Medulla oblongata (tissue), 1 donor: ENCODE measurements around the gene ALOX15B.

Source experiments
- DNase-seq: peaks from one replicate; pipeline ENCODE4 v3.0.0-alpha.2; 2015; ENCODE audit errors: extremely low spot score

ALOX15B gene, protein sequence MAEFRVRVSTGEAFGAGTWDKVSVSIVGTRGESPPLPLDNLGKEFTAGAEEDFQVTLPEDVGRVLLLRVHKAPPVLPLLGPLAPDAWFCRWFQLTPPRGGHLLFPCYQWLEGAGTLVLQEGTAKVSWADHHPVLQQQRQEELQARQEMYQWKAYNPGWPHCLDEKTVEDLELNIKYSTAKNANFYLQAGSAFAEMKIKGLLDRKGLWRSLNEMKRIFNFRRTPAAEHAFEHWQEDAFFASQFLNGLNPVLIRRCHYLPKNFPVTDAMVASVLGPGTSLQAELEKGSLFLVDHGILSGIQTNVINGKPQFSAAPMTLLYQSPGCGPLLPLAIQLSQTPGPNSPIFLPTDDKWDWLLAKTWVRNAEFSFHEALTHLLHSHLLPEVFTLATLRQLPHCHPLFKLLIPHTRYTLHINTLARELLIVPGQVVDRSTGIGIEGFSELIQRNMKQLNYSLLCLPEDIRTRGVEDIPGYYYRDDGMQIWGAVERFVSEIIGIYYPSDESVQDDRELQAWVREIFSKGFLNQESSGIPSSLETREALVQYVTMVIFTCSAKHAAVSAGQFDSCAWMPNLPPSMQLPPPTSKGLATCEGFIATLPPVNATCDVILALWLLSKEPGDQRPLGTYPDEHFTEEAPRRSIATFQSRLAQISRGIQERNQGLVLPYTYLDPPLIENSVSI

DNA sequence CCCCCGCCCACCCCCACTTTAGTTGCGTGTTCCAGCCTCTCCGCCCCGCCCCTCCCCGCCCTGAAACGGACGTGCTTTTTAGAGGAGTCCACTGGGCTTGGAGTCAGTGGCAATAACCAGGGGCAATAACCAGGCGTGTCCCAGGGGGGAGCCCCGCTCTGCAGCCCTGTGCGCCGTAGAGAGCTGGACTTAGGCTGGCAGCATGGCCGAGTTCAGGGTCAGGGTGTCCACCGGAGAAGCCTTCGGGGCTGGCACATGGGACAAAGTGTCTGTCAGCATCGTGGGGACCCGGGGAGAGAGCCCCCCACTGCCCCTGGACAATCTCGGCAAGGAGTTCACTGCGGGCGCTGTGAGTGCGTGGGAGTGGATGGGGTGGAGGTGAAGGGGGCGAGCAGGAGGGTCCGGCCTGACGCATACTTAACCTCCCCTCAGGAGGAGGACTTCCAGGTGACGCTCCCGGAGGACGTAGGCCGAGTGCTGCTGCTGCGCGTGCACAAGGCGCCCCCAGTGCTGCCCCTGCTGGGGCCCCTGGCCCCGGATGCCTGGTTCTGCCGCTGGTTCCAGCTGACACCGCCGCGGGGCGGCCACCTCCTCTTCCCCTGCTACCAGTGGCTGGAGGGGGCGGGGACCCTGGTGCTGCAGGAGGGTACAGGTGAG is at the start of gene ALOX15B:
TSS of gene ALOX15B (plus strand) at position 106 of the 657 bp plus-strand sequence. CDS start at position 203, 97 bp downstream.
- DNase-seq, result no peak

DNA sequence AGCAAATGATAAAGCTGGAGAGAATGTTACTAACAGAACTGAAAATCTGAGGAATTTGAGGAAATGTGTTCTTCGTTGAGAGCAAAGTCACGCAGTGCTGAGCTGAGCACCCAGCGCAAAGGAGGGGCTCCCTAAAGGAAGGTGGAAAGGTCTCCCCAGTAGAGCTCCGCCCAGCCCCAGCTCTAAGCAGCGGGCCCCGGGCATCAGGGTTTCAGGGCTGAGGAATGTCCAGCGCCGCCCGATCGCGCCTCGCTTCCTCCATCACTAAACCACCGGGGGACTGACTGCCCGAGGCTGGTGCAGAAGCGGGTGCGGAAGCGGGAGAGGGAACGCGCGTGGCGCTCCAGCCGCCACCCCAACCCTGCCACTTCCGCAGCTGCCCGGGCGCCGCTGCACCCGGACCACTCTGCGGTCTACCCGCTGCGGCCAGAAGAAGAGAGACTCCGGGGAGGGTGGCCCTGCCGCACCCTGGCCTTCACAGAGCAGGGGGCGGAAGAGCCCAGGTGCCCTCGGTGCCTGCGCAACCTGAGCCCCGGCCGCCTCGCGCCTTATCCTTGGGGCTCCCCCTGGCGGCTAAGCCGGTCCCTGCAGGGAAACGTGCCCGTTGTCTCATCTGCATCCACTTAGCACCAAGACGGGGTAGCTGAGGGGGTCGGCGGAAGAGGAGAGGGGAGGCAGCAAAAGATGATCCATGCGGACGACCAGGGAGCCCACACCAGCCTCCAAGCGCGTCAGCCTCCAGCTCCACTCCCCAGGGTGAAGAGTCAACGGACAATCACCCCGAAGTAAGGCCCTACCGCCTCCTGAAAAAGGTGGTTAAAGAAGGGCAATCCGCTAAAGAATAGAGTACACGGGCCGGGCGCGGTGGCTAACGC is 48.8 kb upstream of the ALOX15B start:
- DNase-seq, result peak; percentile 79

DNA sequence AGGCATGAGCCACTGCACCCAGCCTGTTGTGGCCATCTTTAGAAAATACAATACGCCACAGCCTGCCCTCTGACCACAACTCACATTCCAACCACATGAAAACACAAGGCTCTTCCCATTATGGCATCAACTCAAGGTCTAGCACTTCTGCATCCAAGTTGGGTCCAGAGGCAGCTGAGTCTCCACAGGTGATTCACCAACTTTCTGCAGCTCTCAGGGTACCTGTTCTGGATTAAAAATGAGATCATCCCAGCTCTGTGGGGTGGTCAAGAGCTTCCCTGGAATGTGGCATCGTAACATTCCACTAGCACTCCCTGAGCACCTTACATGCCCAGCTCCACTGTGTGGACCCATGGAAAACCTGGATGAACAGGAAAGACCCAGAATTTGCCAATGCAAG is 46.3 kb upstream of the ALOX15B start:
- no peak for DNase-seq

DNA sequence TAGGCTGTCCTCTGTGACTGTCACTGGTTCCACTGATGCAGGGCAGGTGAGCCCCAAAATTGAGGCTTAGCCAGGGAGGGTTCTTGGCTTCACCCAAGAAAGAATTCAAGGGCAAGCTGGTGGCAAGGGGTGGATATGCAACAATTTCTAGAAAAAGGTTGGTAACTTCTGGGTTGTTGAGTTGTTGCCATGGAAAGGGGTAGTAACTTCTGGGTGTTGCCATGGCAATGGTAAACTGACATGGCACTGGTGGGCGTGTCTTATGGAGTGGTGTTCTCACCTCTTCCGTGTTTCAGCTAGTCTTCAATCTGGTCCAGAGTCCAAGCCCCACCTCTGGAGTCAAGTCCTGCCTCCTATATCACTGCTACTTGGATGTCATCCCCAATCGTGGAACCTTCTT is 45.9 kb upstream of the ALOX15B start:
- no peak for DNase-seq

DNA sequence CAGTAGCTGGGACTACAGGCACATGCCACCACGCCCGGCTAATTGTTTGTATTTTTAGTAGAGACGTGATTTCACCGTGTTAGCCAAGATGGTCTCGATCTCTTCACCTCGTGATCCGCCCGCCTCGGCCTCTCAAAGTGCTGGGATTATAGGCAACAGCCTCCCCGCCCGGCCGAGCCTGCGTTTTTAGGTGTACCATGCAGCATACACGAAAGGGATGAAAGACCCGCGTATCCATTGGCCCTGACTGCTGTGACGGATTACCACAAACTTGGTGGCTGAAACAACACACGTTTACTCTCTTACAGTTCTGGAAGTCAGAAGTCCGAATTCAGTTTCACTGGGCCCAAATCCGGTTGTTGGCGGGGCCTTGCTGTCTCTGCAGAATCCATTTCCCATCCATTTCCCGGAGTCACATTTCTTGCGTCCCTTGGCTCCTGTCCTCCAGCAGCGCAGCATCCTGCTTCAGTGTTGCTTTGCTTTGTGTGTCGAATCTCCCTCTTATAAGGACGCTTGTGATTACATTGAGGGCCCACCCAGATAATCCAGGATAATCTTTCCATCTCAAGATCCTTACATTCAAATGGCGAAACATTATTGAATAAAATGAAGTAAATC is 44.8 kb upstream of the ALOX15B start:
- DNase-seq, result no peak

DNA sequence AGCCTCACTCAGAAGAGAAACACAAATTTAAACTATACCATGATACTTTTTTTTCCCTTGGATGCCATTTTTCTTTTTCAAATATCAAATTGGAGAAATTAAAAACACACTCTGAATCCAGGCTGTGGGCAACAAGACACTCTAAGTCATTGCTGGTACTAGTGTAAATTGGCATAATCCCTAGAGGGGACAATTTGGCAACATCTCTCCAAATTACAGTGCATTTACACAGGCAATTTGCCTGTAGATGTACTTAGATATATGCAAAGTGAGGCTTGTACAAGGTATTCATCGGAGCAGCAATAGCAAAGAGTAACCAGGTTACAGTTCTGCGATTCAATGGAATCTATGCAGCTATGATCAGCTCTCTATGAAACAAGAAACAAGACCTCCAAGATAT is 43.1 kb upstream of the ALOX15B start:
- no peak for DNase-seq

DNA sequence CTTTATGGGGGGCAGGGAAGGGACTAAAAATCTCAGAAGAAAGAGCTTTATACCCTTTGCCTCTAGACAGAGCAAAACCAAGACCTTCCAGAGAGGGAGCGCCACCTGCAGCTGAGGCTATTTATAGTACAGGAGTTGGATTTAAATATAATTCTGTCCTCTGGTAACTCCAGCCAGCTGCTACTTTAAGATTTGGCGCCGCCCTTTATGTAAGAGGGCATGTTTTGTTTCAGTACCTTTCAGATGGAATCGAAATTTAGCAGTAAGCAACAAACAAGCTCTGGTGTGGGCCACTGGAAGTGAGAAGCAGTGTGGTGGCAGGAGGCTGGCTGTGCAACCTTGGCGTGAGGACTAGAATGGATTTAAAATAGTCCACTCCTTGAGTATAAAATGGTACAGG is 41.7 kb upstream of the ALOX15B start:
- no peak for DNase-seq

DNA sequence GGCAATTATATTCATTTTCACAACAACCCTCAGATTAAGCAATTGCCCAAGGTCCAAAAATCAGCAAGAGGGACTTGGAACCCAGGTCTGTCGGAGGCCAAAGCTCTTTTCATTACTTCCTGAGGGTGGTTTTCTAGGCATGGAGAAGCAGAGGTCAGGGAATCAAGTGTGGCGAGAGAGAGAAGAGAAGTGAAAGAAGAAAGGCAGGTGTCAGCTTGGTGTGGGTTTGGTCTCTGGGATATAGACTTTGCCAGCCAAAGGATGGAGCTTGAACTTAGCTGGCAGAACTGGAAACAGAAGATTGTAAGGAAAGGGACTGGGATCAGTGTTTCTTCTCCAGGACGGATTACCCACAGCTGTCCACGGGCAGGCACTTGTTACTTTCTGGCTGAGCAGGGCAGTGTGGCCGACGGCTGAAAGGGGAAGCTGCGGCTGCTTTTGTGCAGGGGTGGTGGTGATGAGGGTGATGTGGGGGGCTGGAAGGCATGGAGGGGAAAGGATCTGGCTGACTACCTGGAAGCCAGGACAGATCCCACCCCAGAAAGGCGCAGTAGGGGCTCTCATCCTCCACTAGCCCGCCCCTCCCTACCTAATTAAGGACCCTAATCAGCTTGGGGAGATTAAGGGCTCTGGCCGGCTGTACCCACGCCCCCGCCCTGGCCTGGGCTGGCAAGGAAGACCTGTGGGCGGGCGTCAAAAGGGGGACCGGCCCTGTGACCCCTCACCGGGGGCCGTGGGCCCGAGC is 36.7 kb upstream of the ALOX15B start, which contains the start of gene GUCY2D:
TSS of gene GUCY2D (plus strand) at position 640 of the 745 bp plus-strand sequence. CDS start 433 bp downstream, outside the sequence.
- peak; percentile 38 for DNase-seq

DNA sequence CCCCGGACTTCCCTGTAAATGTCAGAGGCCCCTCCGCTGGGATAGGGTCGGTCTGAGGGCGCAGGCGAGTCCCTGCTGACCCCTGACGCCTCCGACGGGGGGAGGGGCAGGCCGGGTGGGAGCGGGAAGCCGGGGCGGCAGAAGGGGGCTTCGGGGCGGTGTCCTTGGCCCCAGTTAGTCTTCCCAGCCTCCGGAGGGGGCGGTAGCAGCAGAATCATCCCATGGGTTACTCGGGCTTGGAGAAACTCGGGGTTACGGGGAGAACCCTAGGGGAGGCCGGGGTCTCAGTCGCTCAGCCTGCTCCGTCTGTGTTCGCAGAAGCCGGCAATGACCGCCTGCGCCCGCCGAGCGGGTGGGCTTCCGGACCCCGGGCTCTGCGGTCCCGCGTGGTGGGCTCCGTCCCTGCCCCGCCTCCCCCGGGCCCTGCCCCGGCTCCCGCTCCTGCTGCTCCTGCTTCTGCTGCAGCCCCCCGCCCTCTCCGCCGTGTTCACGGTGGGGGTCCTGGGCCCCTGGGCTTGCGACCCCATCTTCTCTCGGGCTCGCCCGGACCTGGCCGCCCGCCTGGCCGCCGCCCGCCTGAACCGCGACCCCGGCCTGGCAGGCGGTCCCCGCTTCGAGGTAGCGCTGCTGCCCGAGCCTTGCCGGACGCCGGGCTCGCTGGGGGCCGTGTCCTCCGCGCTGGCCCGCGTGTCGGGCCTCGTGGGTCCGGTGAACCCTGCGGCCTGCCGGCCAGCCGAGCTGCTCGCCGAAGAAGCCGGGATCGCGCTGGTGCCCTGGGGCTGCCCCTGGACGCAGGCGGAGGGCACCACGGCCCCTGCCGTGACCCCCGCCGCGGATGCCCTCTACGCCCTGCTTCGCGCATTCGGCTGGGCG is 35.9 kb upstream of the ALOX15B start:
- no peak for DNase-seq

DNA sequence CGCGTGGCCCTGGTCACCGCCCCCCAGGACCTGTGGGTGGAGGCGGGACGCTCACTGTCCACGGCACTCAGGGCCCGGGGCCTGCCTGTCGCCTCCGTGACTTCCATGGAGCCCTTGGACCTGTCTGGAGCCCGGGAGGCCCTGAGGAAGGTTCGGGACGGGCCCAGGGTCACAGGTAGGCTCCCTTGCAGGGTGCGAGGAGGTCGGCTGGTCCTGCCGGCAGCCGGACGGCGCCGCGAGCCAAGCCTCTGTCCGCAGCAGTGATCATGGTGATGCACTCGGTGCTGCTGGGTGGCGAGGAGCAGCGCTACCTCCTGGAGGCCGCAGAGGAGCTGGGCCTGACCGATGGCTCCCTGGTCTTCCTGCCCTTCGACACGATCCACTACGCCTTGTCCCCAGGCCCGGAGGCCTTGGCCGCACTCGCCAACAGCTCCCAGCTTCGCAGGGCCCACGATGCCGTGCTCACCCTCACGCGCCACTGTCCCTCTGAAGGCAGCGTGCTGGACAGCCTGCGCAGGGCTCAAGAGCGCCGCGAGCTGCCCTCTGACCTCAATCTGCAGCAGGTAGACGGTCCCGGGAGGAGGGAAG is 35.2 kb upstream of the ALOX15B start:
- no peak for DNase-seq

DNA sequence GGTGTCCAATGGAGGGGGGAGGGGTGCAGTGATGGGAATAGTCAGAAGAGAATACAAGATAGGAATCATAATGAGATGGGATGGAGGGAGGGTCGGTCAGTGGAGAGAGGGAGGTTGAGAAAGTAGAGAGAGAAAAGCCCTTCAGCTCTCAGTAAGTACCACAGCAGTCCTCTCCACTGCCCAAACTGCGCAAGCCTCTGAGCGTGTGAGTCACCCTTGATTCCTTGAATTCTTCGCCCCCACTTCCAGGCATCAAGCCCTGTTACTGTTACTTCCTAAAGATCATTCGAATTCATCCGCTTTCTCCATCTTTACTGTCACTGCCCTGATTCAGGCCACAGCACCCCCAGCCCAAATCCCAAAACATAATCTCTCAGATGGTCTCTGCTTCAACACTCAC is 34.0 kb upstream of the ALOX15B start:
- DNase-seq, result no peak

DNA sequence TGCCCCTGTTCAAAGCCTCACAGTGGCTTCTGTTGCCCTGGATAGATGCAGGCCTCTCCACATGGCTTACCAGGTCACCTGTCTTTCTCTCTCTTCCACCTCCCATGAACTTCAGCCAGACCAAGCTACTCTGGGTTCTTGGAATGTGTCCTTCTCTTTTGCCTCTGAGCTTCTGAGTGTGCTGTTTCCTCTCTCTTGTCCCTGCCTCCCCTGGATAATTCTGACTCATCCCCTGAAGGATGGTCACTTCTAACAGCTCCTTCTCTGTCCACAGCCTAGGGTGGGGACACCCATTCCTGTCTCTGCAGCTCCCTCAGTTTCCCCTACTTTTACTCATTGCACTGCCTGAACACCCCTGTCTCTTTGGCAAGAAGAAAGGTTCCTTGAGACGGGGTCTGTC is 33.5 kb upstream of the ALOX15B start:
- no peak for DNase-seq

DNA sequence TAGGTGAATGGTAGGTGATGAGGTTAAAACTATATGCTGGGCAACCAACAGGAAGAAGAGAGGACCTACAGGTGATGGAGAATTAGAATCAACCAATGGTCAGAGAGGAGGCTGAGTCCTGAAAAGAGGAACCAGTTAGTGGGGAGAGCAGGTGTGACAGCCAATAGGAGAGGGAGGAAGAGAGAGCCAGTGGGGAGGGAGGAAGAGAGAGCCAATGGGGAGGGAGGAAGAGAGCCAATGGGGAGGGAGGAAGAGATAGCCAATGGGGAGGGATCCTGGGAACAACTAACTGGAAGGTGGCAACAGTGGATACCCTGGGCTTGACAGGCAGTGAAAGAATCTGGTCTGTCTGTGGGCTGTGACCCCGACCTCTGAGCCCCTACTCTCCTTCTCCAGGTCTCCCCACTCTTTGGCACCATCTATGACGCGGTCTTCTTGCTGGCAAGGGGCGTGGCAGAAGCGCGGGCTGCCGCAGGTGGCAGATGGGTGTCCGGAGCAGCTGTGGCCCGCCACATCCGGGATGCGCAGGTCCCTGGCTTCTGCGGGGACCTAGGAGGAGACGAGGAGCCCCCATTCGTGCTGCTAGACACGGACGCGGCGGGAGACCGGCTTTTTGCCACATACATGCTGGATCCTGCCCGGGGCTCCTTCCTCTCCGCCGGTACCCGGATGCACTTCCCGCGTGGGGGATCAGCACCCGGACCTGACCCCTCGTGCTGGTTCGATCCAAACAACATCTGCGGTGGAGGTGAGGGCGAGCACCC is 32.7 kb upstream of the ALOX15B start:
- no peak for DNase-seq

DNA sequence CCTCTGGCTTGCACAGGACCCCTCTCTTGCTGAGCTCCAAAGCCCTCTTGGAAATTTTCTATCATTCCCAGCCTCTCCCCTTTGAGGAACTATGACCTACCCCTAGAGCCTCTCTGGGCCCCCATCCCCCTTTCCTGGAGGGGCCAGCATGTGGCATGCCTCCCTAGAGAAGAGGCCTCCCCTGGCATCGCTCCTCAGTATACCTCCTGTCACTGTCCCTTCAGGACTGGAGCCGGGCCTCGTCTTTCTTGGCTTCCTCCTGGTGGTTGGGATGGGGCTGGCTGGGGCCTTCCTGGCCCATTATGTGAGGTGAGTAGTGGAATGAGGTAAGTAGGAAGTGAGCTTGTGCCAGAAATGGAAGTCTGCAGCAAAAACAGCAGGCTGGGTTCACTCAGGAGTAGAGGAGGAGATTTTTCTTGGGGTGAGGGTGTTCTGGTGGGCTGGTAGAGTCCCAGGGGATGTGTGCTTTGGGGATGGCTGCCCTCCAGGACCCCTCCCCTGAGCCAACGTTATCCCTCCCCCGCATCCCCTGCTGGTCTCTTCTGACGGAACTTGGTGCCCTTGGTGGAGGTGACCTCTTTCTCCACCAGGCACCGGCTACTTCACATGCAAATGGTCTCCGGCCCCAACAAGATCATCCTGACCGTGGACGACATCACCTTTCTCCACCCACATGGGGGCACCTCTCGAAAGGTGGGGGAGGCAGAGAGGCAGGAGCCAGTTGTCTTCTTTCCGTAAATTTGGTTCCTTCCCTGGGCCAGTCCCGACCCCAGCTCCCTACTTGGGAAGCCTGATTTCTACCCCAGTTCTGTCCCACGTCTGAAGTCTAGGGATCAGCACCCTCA is 31.8 kb upstream of the ALOX15B start:
- DNase-seq, result no peak

DNA sequence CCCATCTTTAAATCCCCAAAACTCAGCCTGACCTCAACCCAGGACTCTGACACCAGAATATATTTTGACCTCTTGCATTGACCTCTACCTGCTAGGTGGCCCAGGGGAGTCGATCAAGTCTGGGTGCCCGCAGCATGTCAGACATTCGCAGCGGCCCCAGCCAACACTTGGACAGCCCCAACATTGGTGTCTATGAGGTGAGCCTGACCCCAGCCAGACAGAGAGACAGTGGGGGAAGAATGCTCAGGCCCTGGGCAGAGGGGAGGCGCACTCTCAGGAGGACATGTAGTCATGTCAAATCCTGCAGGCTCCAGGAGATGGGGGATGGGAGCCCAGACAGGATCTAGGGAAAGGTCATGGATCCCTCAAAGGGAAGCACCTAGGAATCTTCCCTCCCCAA is 31.0 kb upstream of the ALOX15B start:
- no peak for DNase-seq

DNA sequence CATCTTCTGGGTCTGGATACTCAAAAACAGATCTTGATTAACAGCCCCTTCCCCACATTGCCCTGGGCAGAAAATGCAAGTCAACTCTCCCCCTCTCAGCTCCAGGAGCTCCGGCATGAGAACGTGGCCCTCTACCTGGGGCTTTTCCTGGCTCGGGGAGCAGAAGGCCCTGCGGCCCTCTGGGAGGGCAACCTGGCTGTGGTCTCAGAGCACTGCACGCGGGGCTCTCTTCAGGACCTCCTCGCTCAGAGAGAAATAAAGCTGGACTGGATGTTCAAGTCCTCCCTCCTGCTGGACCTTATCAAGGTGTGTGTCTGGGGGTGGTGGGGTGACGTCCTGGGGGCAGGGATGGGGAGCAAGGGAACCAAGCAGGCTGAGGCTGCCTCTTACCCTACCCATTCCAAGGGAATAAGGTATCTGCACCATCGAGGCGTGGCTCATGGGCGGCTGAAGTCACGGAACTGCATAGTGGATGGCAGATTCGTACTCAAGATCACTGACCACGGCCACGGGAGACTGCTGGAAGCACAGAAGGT is 26.7 kb upstream of the ALOX15B start:
- DNase-seq, result no peak

DNA sequence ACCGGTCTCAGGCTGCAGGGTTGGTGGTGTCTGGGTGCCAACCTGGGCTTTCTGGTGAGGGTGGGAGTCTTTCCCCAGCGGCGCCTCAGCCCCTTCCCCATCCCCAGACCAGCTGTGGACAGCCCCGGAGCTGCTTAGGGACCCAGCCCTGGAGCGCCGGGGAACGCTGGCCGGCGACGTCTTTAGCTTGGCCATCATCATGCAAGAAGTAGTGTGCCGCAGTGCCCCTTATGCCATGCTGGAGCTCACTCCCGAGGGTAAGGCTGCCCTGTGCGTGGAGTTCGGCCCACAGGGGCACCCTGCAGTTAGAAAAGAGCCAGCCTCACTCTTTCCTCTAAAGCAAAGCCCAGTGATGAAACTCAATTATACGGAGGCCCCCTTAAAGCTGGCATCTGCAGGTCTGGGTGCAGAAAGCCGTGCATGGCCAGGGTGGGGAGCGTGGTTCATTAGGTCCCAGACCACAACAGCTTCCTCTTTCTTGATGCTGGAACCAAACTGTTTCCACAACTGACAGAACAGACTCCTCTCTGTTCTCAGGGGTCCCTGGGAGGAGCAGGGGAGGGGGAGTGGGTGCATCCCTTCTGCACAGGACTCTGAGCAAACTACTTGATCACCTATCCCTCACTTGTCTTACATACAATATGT is 25.7 kb upstream of the ALOX15B start:
- DNase-seq, result no peak
